Parathyroid adenoma (tissue), 2 donors: ENCODE results near the gene NOS2.

Experiments used
- H2AFZ ChIP-seq: fragments of 300-600 bp; sonication (generic); one replicate; pipeline ENCODE4 v1.7.0; 2017; ENCODE audit warnings: antibody characterized with exemption, mild to moderate bottlenecking
- H3K27ac ChIP-seq: fragments of 300-600 bp; sonication (generic); one replicate; pipeline ENCODE4 v1.7.0; 2017
- H3K27me3 ChIP-seq: fragments of 300-600 bp; sonication (generic); one replicate; pipeline ENCODE4 v1.7.0; 2017; ENCODE audit warnings: low read length; ENCODE audit not compliant: control insufficient read depth, insufficient read depth
- H3K36me3 ChIP-seq: fragments of 300-600 bp; sonication (generic); one replicate; pipeline ENCODE4 v1.7.0; 2017; ENCODE audit warnings: low read length; ENCODE audit not compliant: control insufficient read depth, insufficient read depth
- H3K4me1 ChIP-seq: fragments of 300-600 bp; sonication (generic); one replicate; pipeline ENCODE4 v1.7.0; 2017; ENCODE audit warnings: control low read depth
- H3K4me2 ChIP-seq: fragments of 300-600 bp; sonication (generic); one replicate; pipeline ENCODE4 v1.7.0; 2017; ENCODE audit warnings: low read length
- H3K4me3 ChIP-seq: fragments of 300-600 bp; sonication (generic); one replicate; pipeline ENCODE4 v1.7.0; 2017; ENCODE audit warnings: low read depth, low read length
- H3K79me2 ChIP-seq: fragments of 300-600 bp; sonication (generic); one replicate; pipeline ENCODE4 v1.7.0; 2017; ENCODE audit warnings: control low read depth
- H3K9ac ChIP-seq: fragments of 300-600 bp; sonication (generic); one replicate; pipeline ENCODE4 v1.7.0; 2017; ENCODE audit warnings: mild to moderate bottlenecking
- H3K9me3 ChIP-seq: fragments of 300-600 bp; sonication (generic); one replicate; pipeline ENCODE4 v1.7.0; 2017; ENCODE audit warnings: low read length; ENCODE audit not compliant: control insufficient read depth
- CTCF ChIP-seq: fragments of 300-600 bp; sonication (generic); IDR thresholded peaks from one replicate; pipeline ENCODE4 v1.7.0; 2017; ENCODE audit warnings: antibody characterized with exemption, mild to moderate bottlenecking
- donor health status: primary hyperparathyroidism.

The NOS2 gene

DNA sequence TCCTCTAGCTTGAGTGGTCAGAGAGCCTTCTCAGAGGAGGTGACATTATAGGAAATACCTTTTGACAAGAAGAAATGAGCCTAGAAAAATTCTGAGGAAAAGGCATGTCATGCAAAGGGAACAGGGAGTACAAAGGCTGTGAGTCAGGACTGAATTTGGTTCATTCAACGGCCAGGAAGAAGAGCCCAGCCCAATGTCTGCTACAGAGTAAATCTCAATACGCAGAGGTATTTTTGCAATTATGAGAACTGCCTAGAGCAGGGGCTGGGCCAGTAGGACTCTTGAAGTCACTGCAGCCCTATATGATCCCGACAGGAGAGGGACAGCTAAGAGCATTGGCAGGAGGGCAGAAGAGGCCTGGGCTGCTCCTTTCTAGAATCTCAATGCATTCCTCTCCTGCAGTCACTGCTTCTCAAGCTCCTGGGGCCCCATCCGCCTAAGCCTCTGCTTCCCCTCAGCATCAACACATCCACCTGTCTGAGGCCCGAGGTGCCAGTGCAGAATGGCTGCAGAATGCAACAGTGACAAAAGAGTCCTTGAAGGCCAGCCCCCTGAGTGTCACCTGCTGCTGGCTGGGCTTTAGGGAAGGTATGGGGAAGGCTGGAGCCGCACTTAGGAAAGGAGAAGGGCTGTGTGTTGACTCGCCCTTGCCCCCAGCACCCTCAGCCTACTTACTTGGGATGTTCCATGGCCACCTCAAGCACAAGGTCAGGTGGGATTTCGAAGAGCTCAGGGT is 20.1 kb downstream of the NOS2 start:
- no peak for TF ChIP-seq CTCF
- no peak overlapping the region for H3K4me2 ChIP-seq
- H3K4me1 ChIP-seq, result no peaks in the 10 kb centered on the region
- H2AFZ ChIP-seq, result no peak overlapping the region
- H3K27ac ChIP-seq, result no peak overlapping the region
- no peaks in the 10 kb centered on the region for H3K79me2 ChIP-seq
- no peaks in the 10 kb centered on the region for H3K27me3 ChIP-seq
- no peaks in the 10 kb centered on the region for H3K9me3 ChIP-seq
- no peak overlapping the region for H3K4me3 ChIP-seq
- no peaks in the 10 kb centered on the region for H3K36me3 ChIP-seq
- H3K9ac ChIP-seq, result no peak overlapping the region

DNA sequence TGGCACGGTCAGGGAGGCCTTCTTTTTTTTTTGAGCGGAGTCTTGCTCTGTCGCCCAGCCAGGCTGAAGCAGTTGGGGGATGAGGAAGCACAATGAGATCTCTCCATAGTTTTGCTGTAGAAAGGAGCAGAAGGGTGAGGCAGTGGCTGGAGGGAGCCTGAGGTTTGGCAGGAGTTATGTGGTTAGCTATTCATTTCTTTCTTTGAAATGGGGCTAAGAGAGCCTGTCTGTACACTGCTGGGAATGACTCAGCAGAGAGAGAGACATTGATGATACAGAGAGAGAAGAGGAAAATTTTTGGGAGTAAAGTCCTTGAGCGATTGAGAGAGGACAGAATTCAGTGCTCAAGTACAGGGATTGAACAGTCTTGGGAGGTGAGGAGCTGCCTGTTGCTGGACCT is 22.1 kb downstream of the NOS2 start:
- Histone ChIP-seq H3K36me3 (no peaks in the 10 kb centered on the region), H3K4me1 (no peaks in the 10 kb centered on the region), H3K4me2 (no peak overlapping the region), H3K4me3 (no peak overlapping the region), H3K9ac (no peak overlapping the region), H3K79me2 (no peaks in the 10 kb centered on the region), H3K27ac (no peak overlapping the region), H3K9me3 (no peaks in the 10 kb centered on the region), H3K27me3 (no peaks in the 10 kb centered on the region), H2AFZ (no peak overlapping the region)
- no peak for TF ChIP-seq CTCF

GRCh38 chr17:27776882-27777624 is 23.3 kb downstream of the NOS2 start:
- Histone ChIP-seq H3K79me2 (no peaks in the 10 kb centered on the region), H3K36me3 (no peaks in the 10 kb centered on the region), H3K27me3 (no peaks in the 10 kb centered on the region), H3K4me2 (no peak overlapping the region), H3K27ac (no peak overlapping the region), H3K4me3 (no peak overlapping the region), H3K4me1 (no peaks in the 10 kb centered on the region), H2AFZ (no peak overlapping the region), H3K9me3 (no peaks in the 10 kb centered on the region), H3K9ac (no peak overlapping the region)
- no peak for TF ChIP-seq CTCF

DNA sequence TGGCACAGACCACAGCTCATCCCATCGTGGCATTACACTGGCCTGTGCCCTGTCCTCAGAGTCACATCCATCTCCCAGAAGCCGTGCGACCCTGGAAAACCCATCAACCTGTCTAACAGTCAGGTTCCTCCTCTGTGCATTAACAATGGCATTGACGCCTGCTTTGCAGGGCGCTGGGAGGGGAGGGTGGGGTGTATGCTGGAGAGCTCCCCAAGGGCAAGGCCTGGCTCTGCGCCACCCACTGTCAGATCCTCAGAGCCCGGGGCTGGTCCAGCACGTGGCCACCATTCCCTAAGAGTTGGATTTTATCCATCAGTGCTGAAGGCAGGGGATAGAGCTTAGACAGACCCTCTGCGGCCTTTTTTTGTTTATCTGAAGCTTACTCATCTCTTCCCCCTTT is 28.7 kb downstream of the NOS2 start:
- no peak overlapping the region for H3K9ac ChIP-seq
- no peaks in the 10 kb centered on the region for H3K36me3 ChIP-seq
- no peaks in the 10 kb centered on the region for H3K27me3 ChIP-seq
- no peaks in the 10 kb centered on the region for H3K4me1 ChIP-seq
- no peak overlapping the region for H2AFZ ChIP-seq
- no peaks in the 10 kb centered on the region for H3K9me3 ChIP-seq
- no peak overlapping the region for H3K4me2 ChIP-seq
- H3K4me3 ChIP-seq, result no peak overlapping the region
- no peak overlapping the region for H3K27ac ChIP-seq
- no peak for TF ChIP-seq CTCF
- no peaks in the 10 kb centered on the region for H3K79me2 ChIP-seq
